Smooth muscle cell of the umbilical artery (primary cell): ENCODE data around the gene RHBDL1. TPM values are rescaled to one million over a fixed set of nuclear protein-coding genes. Genes with fewer than 3 reads are reported as not detected.

Source experiments
- total RNA-seq: library from RNA; depleted of rRNA; stranded (reverse); fragments of >200 nt; gene quantifications from 2 replicates; pipeline ENCODE4 v1.2.3, GENCODE V29; 2014

The RHBDL1 gene
- 4.6 and 6.5 TPM in 2 replicates for total RNA-seq

DNA sequence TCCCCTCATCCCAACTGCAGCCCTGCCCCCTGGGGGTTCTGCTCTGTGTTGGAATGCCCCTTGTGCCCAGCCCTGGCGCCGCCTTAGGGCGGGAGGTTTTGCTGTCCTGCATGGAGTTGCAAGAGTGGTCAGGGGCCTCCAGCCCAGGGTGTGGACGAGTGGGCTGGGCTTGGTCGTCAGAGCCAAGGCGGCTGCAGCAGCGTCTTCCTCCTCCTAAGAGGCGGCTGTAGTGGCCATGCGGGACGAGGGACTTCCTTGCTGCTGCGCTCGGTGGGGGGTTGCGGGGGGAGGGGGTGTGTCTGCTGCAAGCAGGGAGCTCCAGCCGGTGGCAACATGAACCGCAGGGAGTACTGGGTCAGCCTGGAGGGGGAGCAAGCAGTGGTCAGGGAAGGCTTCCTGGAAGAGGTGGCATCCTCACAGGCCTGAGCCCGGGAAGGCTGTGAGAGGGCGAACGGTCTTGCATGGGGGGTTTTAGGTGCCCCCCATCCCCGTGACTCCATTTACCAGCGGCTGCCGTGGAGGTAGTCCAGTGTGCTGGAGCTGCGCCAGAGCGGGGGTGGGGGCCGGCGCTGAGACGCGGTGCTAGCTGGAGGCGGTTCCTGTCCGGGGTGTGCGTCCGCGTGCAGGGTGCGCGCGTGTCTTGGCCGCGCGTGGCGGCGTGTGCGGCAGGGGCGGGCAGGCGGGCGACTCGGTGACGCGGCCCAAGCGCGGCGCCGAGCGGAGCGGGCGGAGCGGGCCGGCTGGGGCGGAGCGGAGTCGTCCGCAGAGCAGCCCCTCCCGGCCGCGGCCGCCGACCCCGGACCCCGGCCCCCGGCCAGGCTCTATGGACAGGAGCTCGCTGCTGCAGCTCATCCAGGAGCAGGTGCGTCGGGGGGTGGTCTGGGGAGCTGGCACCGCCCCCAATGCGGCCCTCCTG, at the start of gene RHBDL1:
Gene RHBDL1 (plus strand): TSS at position 704 of the 916 bp plus-strand sequence. CDS start 120 bp downstream, at position 824.

GRCh38 chr16:630815-631405, 44.6 kb upstream of the RHBDL1 start, which contains the start of gene WFIKKN1:
TSS of gene WFIKKN1 (plus strand) at chr16:630985. CDS start at chr16:631254, 269 bp downstream.

DNA sequence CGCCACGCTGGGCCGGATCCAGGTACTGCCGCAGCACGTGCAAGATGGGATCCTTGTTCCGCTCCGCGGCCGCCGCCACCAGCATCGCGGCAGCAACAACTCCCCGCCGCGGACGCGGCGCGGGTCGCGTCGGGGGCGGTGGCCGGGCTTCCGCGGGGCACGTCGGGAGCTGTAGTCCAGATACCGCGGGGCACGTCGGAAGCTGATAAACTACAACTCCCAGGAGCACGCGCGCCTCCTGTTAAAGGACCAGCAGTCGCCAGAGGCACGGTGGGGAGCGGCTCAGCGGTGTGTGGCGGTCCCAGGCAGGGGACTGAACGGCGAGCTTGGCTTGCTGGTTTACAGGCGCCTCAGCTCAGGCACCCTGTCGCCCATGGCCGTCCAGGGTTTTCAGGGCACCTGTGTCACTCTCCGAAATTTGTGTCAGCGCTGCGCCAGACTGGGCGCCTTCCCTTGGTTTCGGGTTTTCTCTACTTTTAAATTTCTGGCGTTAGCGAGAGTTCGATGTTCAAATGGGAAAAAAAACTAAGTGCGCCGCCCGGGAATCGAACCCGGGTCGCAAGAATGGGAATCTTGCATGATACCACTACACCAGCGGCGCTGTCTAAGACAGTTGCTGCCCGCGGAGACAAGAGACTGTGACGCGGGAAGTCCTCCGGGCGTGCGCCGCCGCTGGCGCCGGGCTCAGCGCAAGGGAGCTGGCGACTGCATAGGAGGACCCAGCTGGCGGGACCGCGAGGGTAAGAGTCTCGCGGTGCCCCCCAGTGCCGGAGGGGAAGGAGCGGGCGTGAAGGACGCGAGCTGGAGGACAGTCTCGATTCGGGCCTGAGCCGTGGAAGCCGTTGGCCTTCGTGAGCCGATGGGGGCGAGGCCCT, 39.0 kb upstream of the RHBDL1 start, which contains the start of gene METTL26:
Gene METTL26 (minus strand): TSS at position 100 of the 875 bp plus-strand sequence. CDS start 15 bp downstream, at position 85.

DNA sequence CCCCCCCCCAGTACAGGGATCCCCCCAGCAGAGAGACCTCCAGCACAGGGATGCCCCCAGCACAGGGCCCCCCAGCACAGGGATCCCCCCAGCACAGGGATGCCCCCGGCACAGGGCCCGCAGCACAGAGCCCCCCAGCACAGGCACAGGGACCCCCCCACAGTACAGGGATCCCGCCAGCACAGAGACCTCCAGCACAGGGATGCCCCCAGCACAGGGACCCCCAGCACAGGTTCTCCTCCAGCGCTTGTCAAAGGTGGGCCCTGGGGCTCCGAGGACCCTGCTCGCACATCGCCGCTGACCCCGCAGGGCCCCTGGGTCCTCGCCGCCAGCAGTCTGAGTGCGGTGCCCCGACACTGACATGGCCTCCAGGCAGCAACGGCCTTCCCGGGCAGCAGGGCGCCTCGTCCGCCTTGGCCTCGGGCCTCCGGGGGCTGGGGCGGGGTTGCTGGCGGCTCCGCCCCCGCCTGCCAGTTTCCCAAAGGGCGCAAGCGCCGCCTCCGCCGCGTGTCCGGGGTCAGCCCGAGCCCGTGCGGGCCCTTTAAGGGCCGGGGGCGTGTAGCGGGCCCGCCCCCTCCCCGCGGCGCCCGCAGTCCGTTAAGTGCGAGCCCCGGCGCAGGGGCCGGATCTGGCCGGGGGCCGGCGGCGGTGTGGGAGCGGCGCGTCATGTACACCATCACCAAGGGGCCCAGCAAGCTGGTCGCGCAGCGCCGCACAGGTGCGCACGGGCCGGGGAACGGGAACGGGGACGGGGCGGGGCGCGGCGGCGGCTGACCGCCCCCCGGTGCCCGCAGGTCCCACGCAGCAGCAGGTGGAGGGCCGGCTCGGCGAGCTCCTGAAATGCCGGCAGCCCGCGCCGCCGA, 33.9 kb upstream of the RHBDL1 start, which contains the start of gene MCRIP2:
Gene MCRIP2 (plus strand): TSS at position 503 of the 863 bp plus-strand sequence. CDS start 164 bp downstream, at position 667.

DNA sequence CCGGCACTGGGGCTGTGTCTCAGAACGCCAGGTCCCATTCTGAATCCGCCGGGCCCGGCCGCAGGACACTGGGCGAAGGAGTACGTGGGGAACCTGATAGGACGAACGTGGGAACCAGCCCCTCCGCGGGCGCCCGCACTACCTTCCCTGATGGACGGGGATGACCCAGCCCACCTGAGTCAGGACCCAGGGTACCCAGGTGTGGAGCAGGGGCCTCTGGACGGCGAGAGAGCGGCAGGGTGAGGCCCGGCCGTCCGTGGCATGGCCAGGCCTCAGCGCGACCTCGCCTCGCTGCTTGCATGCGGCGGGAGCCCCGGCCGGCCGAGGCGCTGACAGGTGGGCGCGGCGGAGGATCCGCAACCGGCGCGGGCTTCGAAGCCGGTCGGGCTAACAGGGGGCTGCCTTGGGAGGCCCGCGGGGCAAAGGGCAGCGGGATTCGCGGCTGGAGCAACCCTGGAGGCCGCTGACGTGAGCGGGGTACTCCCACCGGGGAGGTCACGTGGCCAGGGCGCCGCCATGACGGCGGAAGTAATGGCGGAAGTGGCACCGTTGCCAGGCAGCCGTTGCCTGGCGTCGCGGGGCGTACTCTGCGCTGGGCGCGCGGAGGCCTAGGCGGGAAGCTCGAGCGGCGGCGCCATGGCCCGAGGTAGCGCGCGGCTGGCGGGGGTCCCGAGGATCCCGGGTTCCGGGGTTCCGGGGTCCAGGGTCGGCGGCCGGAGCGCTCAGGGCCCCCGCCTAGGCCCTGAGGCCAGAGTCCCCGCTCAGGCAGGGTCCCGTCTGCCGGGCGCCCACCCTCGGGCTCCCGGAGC, 26.5 kb upstream of the RHBDL1 start, which contains the start of gene WDR90:
Gene WDR90 (plus strand): TSS at position 585 of the 809 bp plus-strand sequence. CDS start 52 bp downstream, at position 637.

GRCh38 chr16:667780-668518, 7.5 kb upstream of the RHBDL1 start, which contains the start of gene RHOT2:
TSS of gene RHOT2 (plus strand) at chr16:668132. CDS start at chr16:668200, 68 bp downstream.

DNA sequence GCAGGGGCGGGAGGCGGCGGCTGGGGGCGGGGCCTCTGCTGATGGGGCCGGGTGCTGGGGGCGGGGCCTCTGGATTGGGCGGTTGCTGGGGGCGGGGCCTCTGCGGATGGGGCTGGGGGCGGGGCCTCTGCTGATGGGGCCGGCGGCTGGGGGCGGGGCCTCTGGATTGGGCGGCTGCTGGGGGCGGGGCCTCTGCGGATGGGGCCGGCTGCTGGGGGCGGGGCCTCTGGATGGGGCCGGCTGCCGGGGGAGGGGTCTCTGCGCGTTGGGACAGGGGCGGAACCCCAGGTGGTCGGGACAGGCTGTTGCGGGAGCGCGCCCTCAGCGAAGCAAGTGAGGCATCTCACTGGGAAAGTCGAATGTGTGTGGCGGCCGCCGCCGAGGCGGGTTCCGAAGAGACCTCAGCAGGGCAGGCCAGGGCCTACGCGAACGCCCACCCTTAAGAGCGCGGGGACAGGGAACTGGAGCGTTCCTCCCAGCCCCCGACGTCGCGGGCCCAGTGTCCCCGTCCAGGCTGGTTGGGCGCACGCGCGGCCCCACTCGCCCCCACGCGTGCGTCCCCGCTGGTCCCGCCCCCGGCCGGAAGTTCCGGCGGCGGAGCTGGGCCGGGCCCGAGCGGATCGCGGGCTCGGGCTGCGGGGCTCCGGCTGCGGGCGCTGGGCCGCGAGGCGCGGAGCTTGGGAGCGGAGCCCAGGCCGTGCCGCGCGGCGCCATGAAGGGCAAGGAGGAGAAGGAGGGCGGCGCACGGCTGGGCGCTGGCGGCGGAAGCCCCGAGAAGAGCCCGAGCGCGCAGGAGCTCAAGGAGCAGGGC, 4.5 kb downstream of the RHBDL1 start, which contains the start of gene STUB1:
Gene STUB1 (plus strand): TSS at position 597 of the 811 bp plus-strand sequence. CDS start 116 bp downstream, at position 713.

GRCh38 chr16:684071-684794, 8.8 kb downstream of the RHBDL1 start, which contains the start of gene JMJD8:
TSS of gene JMJD8 (minus strand) at chr16:684334. CDS start at chr16:684319, 15 bp downstream.

DNA sequence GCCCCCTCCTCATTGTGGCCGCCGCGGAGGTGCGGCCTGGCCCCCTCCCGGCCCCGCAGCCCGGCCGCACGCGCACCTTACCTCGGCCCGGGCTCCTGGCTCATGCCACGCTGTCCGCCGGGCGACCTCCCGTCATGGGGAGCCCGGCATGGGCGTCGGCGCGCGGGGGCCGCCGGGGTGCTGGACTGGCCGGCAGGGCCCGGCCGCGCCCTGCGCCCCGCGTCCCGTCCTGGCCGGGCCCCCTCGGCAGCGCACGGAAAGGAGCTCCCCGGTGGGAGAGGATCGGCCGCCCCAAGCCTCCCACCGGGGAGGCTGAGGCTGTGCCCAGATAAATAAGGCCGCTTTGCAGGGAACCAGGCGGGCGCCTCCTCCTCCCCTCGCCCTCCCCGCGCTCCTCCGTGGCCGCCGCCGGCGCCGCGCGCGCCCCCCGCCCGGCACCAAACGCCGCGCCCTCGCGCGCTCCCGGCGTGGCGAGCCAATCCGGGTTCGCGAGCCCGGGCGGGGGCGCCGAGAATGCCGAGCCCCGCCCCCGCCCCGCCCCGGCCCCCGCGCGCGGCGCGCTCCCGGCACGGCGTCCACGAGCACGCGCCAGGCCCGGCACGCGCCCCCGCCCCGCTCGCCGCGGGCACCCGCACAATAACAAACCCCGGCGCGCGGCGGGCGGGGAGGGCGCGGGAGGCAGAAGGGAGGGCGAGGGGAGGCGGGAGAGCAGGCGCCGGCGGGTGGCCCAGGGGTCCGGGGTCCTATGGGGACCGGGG, 30.1 kb downstream of the RHBDL1 start, which contains the start of gene FBXL16:
Gene FBXL16 (minus strand): TSS at position 371 of the 758 bp plus-strand sequence. CDS start 8,396 bp downstream, outside the sequence.

DNA sequence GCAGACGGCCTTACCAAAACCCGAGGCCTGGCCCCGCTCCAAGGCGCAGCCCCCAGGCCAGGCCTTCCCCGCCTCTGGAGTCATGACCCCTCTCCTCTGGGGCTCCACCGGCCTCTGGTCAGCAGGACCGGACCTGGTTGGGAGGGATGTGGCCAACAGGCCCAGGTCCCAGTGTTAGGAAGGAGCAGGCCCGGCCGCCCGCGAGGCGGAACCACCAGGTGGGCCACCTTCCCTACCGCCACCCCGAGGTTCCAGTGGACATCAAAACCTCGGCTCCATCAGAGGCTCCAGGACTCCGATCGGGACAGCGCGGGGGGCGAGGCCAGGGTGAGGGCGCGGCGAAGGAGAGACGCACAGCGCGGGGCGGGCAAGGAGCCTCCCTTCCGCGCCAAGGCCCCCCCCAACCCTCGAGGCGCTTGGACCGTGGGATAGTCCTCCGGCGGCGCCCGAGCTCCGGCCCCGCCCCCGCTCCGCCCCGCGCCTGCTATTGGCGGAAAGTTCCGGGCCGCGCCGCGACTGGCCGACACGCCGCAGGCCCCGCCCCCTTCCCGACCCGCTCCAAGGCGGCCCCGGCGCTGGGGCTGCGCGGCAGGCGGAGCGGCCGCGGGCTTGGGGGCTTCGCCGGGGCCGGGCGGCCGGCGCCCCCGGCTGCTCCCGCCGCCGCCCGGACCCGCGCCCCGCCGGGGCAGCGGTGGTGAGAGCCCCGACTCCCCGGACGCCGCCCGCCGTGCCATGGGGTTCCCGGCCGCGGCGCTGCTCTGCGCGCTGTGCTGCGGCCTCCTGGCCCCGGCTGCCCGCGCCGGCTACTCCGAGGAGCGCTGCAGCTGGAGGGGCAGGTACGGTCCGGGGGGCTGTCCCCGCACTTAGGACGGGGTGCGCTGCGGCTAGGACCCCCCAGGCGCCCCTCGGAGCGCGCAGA, 39.3 kb downstream of the RHBDL1 start, which contains the start of gene METRN:
Gene METRN (plus strand): TSS at position 561 of the 919 bp plus-strand sequence. CDS start 172 bp downstream, at position 733.

DNA sequence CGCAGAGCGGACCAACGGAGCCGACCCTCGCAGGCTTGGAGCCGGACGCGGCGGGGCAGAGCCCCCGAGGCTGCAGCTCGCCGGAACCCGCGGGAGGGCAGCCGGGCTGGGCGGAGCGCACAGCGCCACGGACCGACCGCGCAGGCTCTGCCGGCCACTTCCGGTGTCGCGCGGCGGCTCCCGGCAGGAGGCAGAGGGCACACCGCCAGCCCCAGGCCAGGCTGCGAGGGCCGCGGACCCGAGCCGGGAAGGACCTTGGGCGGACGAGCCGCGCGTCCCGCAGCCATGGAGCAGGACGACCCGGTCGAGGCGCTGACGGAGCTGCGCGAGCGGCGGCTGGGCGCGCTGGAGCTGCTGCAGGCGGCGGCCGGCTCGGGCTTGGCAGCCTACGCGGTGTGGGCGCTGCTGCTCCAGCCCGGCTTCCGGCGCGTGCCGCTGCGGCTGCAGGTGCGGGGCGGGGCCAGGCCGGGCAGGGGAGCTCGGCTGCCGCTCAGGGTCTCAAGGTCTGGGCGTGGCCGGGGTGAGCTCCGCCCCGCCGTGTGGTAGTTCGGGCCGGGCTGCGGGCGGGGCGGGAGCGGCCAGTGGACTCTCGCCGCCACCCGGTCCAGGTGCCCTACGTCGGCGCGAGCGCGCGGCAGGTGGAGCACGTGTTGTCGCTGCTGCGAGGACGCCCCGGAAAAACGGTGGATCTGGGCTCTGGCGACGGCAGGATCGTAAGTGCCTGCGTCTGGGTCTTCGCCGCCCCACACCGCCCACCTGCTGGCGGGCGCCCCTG, 45.7 kb downstream of the RHBDL1 start, which contains the start of gene ANTKMT:
Gene ANTKMT (plus strand): TSS at position 157 of the 775 bp plus-strand sequence. CDS start 129 bp downstream, at position 286.

GRCh38 chr16:726438-727290, 51.2 kb downstream of the RHBDL1 start, which contains the start of the genes CCDC78 and HAGHL:
TSS of gene CCDC78 (minus strand) at chr16:726443. CDS start at chr16:726367, 76 bp downstream.
TSS of gene HAGHL (plus strand) at chr16:727106. CDS start at chr16:727510, 404 bp downstream.

